Brain pericyte (primary cell): ENCODE measurements around the gene FNBP1L.
"Not testable (repeated sequence)": the region's sequence is repeated elsewhere in the genome, so short reads cannot be mapped to it uniquely, and the experiment has no call there.

Source experiments
- DNase-seq: peaks from one replicate; pipeline ENCODE4 v3.0.0-alpha.2; 2012; ENCODE audit warnings: low read depth, low spot score

Gene FNBP1L

DNA sequence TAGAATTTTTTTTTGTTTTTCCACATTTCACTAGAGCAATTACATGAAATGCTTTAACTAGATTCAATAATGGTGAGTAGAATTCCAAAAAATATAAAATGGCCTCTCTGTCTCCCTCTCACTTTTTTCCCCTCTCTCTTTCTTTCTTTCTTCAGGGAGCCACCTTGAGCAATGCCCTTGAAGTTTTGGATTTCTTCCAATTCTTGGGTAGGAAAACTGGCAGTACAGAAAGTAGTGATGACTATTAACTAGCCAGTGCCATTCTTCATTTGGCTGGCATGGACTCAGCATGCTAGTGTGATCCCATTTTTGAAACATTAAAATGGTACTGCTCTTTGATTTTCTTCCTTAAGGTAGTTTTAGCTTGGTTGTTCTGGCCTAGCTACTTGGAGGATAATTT lies 4.5 kb upstream of the FNBP1L start:
- DNase-seq, result no peak

DNA sequence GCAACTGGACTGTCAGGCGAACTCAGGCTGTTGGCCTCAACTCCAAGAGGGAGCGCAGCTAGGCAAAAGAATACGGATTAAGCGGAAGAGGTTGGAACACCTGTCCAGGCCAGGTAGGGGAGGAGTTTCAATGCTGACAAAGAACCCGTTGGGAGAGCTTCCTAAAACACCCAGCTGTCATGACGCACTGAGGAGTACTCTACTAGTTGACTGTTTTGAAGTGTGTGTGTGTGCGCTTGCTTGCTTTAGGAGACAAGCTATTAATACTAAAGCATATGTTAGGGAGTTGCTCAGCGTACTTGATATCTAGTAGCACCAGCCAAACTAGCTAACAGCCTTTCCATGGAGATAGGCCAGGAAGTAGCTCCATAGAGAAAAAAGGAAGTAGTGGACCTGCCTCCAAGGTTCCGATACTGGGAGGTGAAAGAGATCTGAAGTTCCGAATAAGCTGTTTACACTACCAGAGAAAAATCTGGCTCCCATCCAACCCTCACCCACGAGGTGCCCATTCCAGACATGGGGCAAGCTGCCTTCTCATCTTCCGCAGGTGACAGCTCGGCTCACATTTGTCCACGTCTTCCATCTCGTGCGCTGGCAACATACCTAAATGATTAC lies 974 bp upstream of the FNBP1L start:
- no peak for DNase-seq

DNA sequence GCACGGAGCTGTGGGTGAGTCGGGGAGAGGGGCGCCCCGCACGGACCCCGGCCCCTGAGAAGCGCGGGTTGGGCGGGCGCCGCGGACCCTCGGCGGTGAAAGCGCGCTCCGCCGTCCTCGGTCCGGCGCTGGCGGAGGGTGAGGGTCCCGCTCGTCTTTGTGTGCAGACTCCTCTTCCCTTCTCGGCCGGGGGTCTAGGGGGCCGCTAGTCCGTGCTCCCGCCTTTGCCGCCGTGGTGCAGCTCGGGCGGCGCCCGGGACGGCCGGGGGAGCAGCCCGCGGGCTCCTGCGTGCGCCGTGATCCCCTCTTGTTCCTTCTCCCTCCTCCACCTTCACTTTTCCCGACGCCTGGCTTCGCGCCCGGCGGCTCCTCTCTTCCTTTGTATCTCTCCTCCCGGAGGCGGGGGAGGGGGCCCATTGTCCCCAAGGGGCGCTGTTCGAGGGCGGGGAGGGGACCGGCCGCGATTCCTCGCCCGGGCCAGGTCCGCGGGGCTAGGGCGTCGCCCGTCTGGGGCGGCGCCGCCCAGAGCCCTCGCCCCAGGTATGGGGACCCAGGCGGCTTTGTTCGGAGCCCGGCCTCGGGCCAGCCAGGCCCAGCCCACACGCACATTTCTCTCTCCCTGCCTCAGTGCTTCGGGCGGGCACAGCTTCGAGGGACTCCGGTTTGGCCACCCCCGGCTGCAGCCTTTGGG lies 519 bp downstream of the FNBP1L start:
- no peak for DNase-seq

DNA sequence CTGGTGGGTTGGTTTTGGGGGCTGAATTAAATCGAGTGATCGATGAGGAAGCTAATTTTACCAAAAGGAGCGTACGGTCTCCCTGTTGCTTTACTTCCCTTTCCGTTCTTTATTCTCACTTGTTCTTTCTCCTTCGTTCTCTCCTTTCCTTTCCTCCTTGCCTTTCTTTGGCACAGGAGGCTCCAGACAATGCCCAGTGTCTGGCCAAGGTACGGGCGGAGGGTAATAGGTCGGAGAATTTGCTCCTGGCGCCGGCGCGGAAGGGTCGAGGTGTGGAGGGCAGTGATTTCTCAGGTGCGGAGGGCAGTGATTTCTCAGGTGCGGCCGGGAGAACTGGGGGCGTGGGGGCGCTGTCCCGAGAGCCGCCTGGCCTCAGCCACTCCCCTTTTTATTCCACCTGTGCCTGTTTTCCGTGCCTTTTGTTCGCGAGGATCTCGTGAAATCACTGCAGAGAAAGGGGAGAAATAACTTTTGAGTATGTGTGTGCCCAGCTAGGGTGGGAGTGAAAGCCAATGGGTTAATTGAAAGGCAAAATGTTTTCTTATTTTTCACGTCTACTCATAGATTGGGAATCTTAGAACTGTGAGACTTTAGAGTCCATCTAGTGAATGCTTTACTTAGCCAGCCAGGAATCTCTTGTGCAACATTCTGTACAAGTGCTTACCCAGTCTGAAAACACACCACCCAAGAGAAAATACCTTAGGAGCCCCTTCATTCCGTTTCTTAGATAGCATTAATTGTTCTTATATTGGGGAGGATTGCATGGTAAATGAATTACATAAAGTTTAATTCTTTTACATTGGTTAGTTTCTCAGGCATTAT lies 1.3 kb downstream of the FNBP1L start:
- no peak for DNase-seq

DNA sequence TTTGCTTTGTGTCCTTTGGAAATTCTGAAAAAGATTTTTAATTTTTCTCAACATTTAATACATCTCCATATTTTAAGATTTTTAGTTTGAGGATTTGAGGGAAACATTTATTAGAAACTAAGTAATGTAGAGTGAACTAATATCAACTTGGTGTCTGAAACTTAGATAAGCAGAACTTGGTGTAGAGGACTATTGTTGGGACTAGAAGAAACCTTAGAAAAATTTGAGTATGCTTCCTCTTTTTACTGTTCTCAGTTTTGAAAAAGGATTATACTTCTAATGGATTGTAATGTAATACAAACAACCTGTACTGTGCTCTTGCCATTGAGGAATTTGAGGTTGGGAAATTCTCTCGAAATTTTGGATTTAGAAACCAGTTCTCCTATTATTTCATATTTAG lies 2.4 kb downstream of the FNBP1L start:
- DNase-seq, result no peak

DNA sequence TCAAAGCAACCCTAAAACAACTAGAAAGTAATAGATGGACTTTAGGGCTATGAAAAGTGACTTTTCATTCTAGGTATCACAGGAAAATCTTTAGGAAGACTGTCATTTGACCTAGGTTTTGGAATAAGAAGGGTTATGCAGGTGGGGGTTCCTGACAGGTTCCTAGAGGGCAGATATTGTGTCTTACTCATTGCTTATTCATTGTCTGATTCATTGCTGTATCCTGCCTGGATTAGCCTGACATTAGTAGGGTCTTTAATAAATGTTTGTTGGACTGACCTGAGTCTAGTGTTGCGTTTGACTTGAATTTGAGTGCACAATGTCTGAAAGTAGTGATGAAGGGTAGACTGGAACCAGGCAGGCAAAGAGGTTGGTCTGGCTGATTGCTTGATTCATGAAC lies 6.0 kb downstream of the FNBP1L start:
- no peak for DNase-seq

DNA sequence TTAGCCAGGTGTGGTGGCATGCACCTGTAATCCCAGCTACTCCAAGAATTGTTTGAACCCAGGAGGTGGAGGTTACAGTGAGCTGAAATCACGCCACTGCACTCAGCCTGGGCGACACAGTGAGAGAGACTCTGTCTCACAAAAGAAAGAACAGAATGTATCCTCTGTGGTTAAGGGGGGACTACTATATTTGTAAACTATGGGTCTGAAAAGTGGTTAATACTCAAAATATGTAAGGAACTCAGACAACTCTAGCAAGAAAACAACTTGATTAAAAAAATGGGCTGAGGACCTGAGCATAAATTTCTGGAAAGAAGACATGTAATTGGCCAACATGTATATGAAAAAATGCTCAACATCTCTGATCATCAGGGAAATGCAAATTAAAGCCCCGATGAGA lies 11.2 kb downstream of the FNBP1L start:
- no peak for DNase-seq

DNA sequence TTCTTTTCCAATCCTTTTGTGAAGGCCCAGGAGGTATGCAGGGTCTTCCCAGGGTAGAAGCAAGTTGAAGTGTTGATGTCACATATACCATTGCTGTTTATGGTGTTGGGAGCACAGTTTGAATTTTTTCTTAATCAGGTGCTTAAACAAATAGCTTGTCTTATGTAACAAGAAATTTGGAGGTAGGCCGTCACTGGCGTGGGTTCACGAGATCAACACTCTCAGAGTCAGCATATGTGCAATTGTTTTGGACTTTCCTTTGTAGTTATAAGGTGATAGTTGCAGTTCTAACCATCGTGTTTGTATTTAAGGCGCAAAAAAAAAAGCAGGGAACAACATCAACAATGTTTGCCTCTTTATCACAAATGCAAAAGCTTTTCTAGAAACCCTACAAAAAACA lies 13.3 kb downstream of the FNBP1L start:
- DNase-seq, result no peak

DNA sequence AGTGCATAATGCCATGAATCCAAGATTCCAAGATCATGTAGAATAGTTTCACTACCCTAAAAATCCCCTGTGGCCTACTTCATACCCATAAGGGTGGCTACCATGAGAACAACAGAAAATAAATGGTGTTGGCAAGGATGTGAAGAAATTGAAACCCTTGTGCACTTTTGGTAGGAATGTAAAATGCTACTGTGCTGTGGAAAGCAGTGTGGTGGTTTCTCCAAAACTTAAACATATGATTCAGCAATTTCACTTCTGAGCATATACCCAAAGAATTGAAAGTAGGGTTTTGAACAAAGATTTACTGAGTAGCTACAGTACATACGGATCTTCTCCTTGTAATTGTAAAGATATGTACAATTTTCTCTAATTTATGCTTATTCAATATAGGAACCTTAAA lies 16.0 kb downstream of the FNBP1L start:
- DNase-seq, result no peak

DNA sequence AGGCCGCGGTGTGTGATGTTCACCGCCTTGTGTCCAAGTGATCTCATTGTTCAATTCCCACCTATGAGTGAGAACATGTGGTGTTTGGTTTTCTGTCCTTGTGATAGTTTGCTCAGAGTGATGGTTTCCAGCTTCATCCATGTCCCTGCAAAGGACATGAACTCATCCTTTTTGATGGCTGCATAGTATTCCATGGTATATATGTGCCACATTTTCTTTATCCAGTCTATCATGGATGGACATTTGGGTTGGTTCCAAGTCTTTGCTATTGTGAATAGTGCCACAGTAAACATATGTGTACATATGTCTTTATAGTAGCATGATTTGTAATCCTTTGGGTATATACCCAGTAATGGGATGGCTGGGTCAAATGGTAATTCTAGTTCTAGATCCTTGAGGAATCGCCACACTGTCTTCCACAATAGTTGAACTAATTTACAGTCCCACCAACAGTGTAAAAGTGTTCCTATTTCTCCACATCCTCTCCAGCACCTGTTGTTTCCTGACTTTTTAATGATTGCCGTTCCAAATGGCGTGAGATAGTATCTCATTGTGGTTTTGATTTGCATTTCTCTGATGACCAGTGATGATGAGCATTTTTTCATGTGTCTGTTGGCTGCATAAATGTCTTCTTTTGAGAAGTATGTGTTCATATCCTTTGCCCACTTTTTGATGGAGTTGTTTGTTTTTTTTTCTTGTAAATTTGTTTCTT lies 17.6 kb downstream of the FNBP1L start:
- not testable (repeated sequence) for DNase-seq

DNA sequence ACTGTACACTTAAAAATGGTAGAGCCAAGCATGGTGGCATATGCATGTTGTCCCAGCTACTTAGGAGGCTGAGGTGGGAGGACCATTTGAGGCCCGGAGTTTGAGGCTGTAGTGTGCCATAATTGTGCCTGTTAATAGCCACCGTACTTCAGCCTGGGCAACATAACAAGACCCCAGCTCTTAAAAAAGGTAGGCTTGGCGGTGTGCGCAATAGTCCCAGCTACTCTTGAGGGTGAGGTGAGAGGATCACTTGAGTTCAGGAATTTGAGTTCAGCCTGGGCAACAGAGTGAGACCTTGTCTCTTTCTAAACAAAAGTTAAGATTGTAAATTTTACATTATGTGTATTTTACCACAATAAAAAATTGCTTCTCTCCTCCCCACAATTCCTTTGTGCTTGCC lies 19.7 kb downstream of the FNBP1L start:
- DNase-seq, result no peak

DNA sequence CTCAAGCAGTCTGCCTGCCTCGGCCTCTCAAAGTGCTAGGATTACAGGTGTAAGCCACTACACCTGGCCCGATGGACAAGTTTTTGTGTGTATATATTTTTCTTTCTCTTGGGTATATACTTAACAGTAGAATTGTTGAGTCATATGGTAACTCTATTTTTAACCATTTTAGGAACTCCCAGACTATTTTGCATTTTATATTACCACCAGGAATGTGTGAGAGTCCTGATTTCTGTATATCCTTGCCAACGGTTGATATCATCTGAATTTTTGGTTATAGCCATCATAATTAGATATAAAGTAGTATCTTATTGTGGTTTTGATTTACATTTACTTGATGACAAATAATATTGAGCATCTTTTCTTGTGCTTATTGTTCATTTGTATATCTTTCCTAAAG lies 20.7 kb downstream of the FNBP1L start:
- no peak for DNase-seq

DNA sequence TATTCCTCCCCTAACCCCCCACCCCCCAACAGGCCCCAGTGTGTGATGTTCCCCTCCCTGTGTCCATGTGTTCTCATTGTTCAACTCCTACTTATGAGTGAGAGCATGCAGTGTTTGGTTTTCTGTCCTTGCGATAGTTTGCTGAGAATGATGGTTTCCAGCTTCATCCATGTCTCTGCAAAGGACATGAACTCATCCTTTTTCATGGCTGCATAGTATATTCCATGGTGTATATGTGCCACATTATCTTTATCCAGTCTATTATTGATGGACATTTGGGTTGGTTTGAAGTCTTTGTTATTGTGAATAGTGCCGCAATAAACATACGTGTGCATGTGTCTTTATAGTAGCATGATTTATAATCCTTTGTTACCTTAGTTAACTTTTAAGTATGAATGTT lies 21.3 kb downstream of the FNBP1L start:
- DNase-seq, result not testable (repeated sequence)

DNA sequence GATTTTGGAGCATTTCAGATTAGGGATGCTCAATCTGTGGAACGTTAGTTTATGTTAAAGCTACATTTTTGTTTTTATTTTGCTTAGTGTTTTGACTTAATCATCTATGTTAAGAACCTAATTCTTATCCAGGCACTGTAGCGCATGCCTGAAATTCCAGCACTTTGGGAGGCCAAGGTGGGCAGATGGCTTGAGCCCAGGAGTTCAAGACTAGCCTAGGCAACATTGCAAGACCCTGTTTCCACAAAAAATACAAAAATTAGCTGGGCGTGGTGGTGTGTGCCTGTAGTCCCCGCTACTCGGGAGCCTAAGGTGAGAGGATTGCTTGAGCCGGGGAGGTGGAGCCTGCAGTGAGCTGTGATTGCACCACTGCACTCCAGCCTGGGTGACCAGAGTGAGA lies 23.4 kb downstream of the FNBP1L start:
- no peak for DNase-seq

DNA sequence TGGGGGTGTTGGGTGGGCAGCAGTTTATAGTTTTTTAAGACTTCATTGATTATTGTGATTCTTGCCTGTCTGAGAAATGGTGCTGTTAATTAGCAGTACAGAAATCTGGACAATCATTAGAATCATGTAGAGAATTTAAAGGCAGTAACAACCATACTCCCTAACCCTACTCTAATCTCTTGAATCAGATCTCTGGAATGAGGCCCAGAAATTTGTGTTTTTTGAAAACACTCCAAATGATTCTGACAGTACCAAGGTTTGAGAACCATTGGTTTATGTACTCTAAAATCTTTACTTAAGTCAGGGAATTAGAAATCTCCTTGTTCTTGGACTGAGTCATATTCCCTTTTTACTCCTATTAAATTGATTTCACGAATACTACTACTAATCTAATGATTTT lies 24.0 kb downstream of the FNBP1L start:
- peak; percentile 32 for DNase-seq

DNA sequence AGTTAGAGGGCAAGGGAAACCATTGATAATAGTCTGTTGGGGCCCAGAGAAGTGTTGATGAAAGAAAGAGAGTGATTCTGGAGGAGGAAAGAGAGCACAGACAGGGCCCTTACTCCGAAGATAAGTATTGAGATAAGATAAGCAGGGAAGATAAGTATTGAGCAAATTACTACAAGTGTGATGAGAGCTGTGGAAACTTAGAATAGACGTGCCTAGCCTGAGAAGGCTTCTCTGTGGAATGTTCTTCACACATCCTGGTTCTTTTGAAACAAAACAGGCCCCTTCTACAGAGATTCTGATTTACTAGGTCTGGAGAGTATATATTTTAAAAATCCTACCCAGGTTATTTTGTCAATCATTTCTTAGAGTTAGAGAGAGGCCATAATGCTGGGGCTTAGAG lies 26.4 kb downstream of the FNBP1L start:
- no peak for DNase-seq

DNA sequence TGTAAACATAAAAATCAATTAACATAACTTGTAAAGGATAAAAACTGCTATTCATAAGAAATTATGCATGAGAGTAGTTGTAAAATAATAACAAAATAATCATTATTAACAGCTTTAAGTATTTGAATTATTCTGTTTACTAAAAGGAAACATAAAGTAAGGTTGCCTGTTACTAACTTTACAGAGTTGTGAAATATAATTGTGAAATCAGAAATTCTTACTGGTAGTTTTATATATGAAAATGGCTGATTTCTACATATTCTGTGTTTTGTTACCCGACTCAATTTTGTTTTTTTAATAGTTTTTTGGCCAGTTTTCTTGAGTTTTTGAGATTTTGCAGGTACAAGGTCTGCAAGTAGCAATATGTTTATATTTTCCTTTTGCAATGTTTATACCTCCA lies 27.8 kb downstream of the FNBP1L start:
- no peak for DNase-seq

DNA sequence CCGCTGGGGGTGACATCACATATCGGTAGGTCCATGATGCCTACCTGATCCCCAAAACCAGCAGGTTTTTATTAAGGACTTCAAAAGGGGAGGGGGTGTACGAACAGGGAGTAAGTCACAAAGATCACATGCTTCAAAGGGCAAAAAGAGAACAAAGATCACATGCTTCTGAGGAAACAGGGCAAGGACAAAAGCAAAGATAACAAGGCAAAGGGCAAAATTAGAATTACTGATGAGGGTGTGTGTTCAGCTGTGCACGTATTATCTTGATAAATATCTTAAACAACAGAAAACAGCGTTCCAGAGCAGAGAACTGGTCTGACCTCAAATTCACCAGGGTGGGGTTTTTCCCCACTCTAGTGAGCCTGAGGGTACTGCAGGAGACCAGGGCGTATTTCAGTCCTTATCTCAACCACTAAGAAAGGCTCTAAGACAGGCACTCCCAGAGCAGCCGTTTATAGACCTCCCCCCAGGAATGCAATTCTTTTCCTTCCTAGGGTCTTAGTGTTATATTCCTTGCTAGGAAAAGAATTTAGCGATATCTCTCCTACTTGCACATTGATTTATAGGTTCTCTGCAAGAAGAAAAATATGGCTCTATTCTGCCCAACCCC lies 31.3 kb downstream of the FNBP1L start:
- not testable (repeated sequence) for DNase-seq

DNA sequence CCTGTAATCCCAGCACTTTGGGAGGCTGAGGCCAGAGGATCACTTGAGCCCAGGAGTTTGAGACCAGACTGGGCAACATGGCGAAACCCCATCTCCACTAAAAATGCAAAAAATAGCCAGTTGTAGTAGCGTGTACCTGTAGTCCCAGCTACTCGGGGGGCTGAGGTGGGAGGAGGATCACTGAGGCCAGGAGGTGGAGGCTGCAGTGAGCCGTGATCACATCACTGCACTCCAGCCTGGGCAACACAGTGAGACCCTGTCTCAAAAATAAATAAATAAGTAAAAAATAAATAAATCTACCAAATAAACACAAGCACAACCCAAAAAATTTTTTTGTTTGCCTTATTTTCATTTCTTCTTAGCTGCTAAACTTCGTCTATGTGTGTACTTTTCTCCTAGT lies 34.0 kb downstream of the FNBP1L start:
- not testable (repeated sequence) for DNase-seq

DNA sequence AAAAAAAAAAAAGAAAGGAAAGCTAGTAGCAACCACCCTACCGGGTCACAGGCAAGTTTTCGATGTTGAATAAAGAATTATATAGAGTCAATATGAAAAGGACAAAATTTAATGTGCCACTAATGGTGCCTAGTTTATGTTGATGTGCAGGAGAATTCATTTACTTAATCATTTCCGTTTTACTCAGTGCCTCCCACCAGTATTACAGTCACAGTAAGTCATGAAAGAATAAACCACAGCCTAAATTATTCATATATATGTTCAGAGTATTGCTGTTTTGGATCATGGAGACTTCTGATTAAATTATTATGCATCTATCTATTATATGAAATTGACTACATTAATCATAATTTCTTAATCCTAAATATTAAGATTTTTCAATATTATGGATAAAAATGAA lies 35.3 kb downstream of the FNBP1L start:
- no peak for DNase-seq

DNA sequence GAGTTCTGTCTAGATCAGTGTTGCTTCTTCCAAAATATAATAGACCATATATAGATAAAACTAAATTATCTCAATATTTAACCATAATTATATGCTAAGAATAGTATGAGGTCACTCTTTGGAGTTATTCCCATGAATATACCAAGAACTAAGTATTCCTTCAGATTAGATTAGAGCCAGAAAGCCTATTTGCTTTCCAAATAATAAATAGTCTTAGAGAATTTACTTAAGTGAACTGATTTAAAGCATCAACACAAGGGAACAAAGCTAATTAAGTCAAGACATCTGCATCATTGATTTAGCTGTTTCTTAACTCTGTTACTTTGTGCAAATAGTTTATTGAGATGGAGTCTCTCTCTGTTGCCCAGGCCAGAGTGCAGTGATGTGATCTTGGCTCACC lies 35.7 kb downstream of the FNBP1L start:
- no peak for DNase-seq

DNA sequence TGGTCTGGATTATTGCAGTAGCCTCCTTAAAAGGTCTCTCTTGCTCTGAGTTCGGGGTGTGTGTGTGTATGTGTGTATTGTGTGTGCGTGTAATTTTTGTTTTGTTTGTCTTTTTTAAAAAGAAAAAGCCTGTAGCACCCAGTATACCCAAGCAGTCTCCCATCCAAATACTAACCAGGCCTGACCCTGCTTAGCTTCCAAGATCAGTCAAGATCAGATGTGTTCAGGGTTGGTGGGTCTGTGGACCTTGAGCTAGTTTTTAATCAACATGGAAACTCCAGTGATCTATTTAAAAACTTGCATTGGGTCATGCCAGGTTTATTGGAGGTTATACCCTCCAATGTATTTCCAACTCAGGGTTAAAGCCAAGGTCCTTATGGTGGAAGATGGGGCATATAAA lies 40.3 kb downstream of the FNBP1L start:
- DNase-seq, result no peak
